GM10266 (cell line): Measurements from ENCODE around the gene THSD4.

Experiments used
- DNase-seq: peaks from one replicate; pipeline ENCODE4 v3.0.0; 2012; ENCODE audit errors: extremely low spot score
- TF ChIP-seq, protein P1 (sequence below): IDR thresholded peaks from 2 replicates; pipeline ENCODE4 v1.5.1; 2012; ENCODE audit warnings: mild to moderate bottlenecking, low read depth; ENCODE audit not compliant: control insufficient read depth, insufficient read depth; ENCODE audit errors: missing control alignments

The THSD4 gene

DNA sequence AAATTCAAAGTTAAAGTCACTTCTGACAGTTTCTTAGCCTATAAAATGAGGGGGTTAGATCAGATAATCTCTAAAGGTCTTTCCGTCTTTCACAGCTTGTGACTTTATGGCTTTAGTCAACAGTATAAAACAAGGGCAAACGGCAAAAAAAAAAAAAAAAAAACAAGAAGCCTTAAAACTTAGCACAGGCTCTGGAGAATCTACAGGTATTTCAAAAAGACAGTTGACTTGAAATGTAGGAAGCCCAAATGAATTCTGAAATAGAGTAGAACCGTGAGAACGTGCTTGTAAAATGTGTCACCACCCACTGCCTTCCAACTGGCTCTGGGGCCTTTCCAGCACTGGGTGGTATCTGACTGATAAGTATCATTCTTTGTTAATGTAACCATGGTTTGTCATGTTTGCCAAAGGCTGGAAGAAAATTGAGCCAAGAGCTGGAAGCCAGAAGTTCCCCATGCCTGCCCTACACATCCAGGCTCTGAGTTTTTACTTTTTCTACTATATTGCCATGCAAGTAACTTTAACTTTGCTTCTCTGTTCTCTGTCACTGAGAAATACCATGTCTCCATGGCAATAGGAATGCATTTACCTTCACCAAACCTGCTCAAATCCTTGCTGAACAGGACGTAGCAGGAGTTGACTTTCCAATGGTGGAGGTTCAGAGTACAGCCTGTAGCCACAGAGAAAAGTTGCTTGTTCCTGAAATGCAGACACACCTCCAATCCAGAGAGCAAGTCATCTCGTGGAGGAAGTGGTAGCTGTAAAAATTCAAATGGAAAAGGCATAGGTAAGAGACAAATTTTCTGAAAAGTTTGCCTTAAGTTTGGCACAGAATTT lies 35.8 kb upstream of the THSD4 start:
- no peak for DNase-seq
- TF ChIP-seq, protein P1, sequence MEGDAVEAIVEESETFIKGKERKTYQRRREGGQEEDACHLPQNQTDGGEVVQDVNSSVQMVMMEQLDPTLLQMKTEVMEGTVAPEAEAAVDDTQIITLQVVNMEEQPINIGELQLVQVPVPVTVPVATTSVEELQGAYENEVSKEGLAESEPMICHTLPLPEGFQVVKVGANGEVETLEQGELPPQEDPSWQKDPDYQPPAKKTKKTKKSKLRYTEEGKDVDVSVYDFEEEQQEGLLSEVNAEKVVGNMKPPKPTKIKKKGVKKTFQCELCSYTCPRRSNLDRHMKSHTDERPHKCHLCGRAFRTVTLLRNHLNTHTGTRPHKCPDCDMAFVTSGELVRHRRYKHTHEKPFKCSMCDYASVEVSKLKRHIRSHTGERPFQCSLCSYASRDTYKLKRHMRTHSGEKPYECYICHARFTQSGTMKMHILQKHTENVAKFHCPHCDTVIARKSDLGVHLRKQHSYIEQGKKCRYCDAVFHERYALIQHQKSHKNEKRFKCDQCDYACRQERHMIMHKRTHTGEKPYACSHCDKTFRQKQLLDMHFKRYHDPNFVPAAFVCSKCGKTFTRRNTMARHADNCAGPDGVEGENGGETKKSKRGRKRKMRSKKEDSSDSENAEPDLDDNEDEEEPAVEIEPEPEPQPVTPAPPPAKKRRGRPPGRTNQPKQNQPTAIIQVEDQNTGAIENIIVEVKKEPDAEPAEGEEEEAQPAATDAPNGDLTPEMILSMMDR: no peak

DNA sequence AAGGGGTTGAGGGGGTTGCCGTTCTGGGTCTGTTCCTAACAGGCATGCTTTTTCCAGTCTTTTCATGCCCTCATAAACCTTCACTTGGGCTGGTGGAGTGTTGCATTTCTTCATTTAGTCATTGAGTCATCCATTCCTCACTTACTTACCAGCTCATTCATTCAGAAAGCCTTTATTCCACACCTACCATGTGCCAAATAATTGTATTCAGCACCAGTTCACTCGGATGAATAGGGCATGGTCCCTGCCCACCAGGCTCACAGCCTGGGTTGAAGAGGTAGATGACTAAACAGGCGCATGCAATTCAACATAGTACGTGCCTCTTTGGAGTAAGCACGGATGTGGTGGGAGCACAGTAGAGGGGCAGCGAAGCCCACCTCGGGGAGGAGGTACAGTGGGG lies 35.1 kb upstream of the THSD4 start:
- no peak for DNase-seq
- TF ChIP-seq, protein P1: no peak

DNA sequence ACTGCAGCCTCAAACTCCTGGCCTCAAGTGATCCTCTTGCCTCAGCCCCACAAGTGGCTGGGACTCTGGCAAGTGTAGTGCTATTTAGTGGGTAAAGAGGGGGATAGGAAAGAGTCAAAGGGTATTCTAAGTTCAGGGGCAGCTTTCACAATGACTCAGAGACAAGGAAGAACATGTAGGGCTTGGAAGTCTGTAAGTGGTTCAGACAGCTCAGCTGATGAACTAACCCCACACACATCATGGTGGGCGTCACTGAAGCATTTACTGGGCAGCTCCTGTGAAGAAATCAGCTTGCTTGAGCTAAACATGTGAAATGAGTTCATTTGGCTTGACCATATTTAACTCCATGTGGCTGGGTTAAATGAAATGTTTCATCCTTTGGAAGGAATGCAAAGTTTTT lies 34.6 kb upstream of the THSD4 start:
- DNase-seq: no peak
- TF ChIP-seq, protein P1: no peak

DNA sequence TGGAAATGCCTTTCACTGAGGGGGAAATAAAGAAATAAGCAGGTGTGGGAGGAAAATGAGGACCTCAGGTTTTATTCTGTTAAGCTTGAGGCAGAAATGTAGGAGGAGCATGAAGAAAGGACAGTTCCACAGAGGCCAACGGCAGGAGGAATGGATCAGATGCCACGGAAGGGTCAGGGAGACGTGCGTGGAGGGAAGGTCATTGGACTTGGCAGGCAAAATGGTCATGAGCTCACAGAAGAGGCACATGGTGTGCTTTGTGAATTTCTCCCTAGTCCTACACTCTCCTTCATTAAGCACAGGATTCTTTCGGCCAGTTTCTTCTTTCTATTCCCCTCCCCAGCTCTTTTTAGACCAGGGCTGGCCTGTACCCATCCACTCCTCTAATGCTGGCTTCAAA lies 32.5 kb upstream of the THSD4 start:
- DNase-seq: no peak
- TF ChIP-seq, protein P1: no peak

DNA sequence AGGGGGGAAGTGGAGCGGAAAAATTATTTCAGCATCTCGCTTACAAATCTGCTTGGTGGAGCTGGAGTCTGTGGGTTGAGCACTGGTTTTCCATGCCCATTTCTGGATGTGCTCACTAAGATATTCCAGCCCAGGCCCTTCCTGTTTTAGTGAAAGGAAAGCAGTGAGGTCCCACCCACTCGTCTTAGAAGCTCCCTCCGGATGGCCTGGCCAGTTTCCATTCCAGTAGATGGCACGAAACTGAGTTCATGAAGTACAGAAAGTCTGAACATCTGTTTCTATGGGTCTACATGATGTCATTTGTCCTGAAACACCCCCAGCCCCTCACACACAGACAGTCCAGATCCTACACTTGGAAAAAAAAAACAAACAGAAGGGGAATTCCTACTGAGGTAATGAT lies 31.9 kb upstream of the THSD4 start:
- DNase-seq: no peak
- TF ChIP-seq, protein P1: no peak

DNA sequence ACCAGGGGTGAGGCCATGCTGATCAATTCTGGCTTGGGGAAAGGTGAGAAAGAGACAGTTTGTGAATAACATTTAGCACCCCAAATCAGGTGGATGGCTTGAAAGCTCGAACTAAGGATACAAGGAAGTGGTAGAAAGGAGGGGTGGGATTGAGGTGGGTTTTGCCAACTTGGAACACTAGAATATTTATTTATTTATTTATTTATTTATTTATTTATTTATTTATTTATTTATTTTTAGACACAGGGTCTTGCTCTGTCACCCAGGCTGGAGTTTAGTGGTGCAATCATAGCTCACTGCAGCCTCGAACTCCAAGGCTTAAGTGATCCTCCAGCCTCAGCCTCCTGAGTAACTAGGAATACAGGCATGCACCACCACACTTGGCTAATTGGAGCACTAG lies 31.0 kb upstream of the THSD4 start:
- DNase-seq: no peak
- TF ChIP-seq, protein P1: no peak

DNA sequence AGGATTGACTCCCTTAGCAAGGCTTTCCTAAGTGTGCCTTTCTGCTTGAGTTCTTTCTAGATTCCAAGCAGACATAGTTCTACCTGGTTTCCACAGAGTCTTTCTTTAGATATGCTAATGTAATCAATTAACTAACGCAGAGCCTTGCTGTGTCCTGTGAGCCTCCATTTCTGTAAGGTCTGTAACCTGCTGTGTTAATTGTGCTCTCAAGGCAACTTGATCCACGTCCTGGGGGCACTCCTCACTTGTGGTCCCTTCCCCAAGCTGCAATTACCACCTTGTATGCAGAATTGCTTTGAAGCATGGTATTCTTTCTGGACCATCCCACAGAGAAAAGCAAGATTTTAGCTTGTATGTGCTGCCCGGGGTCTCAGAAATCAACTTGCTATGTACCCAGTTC lies 29.5 kb upstream of the THSD4 start:
- DNase-seq: no peak
- TF ChIP-seq, protein P1: no peak
